ENCODE results near the gene ZNF880.

- TF ChIP-seq POLR2A (IDR thresholded peaks at IDR 0.05; ENCODE audit: low read length) (no peak), ZFP36 (IDR thresholded peaks at IDR 0.05; ENCODE audit: borderline replicate concordance, partially characterized antibody) (no peak)
- TF ChIP-seq, protein P1, sequence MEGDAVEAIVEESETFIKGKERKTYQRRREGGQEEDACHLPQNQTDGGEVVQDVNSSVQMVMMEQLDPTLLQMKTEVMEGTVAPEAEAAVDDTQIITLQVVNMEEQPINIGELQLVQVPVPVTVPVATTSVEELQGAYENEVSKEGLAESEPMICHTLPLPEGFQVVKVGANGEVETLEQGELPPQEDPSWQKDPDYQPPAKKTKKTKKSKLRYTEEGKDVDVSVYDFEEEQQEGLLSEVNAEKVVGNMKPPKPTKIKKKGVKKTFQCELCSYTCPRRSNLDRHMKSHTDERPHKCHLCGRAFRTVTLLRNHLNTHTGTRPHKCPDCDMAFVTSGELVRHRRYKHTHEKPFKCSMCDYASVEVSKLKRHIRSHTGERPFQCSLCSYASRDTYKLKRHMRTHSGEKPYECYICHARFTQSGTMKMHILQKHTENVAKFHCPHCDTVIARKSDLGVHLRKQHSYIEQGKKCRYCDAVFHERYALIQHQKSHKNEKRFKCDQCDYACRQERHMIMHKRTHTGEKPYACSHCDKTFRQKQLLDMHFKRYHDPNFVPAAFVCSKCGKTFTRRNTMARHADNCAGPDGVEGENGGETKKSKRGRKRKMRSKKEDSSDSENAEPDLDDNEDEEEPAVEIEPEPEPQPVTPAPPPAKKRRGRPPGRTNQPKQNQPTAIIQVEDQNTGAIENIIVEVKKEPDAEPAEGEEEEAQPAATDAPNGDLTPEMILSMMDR (IDR thresholded peaks at IDR 0.05): no peak
Measured at GRCh38 chr19:52391135-52391534, 21.4 kb downstream of the ZNF880 start.

Measured in A549 (cell line).